Trophoblast cell (in vitro differentiated cells and primary cell): Measurements from ENCODE around the gene INPP5J.

ENCODE experiments used
- DNase-seq, 2 donors: peaks; one replicate each; pipeline ENCODE4 v3.0.0-alpha.2; 2016
- H2AFZ ChIP-seq: 2 replicates; pipeline ENCODE4 v1.6.1; 2013; ENCODE audit warnings: low read length, moderate library complexity, mild to moderate bottlenecking; ENCODE audit not compliant: insufficient read depth, poor library complexity
- H2AK5ac ChIP-seq: 2 replicates; pipeline ENCODE4 v1.6.1; 2013; ENCODE audit warnings: mild to moderate bottlenecking, low read length
- H2BK120ac ChIP-seq: 2 replicates; pipeline ENCODE4 v1.6.1; 2013; ENCODE audit warnings: low read length, mild to moderate bottlenecking, moderate library complexity; ENCODE audit not compliant: insufficient read depth, poor library complexity
- H2BK12ac ChIP-seq: 2 replicates; pipeline ENCODE4 v1.6.1; 2013; ENCODE audit warnings: mild to moderate bottlenecking, low read length, moderate library complexity
- H2BK5ac ChIP-seq: 2 replicates; pipeline ENCODE4 v1.6.1; 2013; ENCODE audit warnings: low read length, low read depth, moderate library complexity, mild to moderate bottlenecking; ENCODE audit not compliant: poor library complexity
- H3K14ac ChIP-seq: 2 replicates; pipeline ENCODE4 v1.6.1; 2013; ENCODE audit warnings: mild to moderate bottlenecking, low read length
- H3K18ac ChIP-seq: 2 replicates; pipeline ENCODE4 v1.6.1; 2013; ENCODE audit warnings: mild to moderate bottlenecking, low read length
- H3K23ac ChIP-seq: 2 replicates; pipeline ENCODE4 v1.6.1; 2013; ENCODE audit warnings: low read length
- H3K27ac ChIP-seq: 2 replicates; pipeline ENCODE4 v1.5.1; 2013; ENCODE audit warnings: low read depth, mild to moderate bottlenecking, inconsistent platforms, low read length, moderate library complexity
- H3K27me3 ChIP-seq: 2 replicates; pipeline ENCODE4 v1.6.1; 2013; ENCODE audit warnings: inconsistent platforms, mild to moderate bottlenecking, low read length, moderate library complexity; ENCODE audit not compliant: insufficient read depth
- H3K36me3 ChIP-seq, 2 experiments: 1 replicate in 1 of 2; 2 replicates in 1 of 2; pipeline ENCODE4 v1.6.1; 2013; ENCODE audit warnings: low read length in 2 of 2, mild to moderate bottlenecking in 2 of 2, moderate library complexity in 1 of 2; ENCODE audit not compliant: insufficient read depth in 2 of 2, control insufficient read depth in 1 of 2
- H3K4ac ChIP-seq: 2 replicates; pipeline ENCODE4 v1.6.1; 2013; ENCODE audit warnings: low read depth, mild to moderate bottlenecking, low read length, moderate library complexity
- H3K4me1 ChIP-seq, 2 experiments: 1 replicate in 1 of 2; 2 replicates in 1 of 2; pipeline ENCODE4 v1.6.1; 2013; ENCODE audit warnings: low read length in 2 of 2, mild to moderate bottlenecking in 2 of 2, moderate library complexity in 1 of 2; ENCODE audit not compliant: insufficient read depth in 2 of 2, control insufficient read depth in 1 of 2
- H3K4me2 ChIP-seq: 2 replicates; pipeline ENCODE4 v1.6.1; 2013; ENCODE audit warnings: inconsistent platforms, mild to moderate bottlenecking, low read length, moderate library complexity
- H3K4me3 ChIP-seq: 2 replicates; pipeline ENCODE4 v1.5.1; 2013; ENCODE audit warnings: mild to moderate bottlenecking, low read depth, low read length, inconsistent platforms
- H3K79me1 ChIP-seq: one replicate; pipeline ENCODE4 v1.6.1; 2013; ENCODE audit warnings: low read length
- H3K79me2 ChIP-seq: 2 replicates; pipeline ENCODE4 v1.6.1; 2013; ENCODE audit warnings: low read length, mild to moderate bottlenecking; ENCODE audit not compliant: control insufficient read depth, insufficient read depth, poor library complexity
- H3K9ac ChIP-seq: 2 replicates; pipeline ENCODE4 v1.6.1; 2013; ENCODE audit warnings: mild to moderate bottlenecking, low read length
- H3K9me3 ChIP-seq: 2 replicates; pipeline ENCODE4 v1.6.1; 2013; ENCODE audit warnings: low read depth, mild to moderate bottlenecking, control low read depth, inconsistent platforms, low read length; ENCODE audit not compliant: insufficient read depth
- H4K12ac ChIP-seq: 2 replicates; pipeline ENCODE4 v1.6.1; 2013; ENCODE audit warnings: low read depth, mild to moderate bottlenecking, low read length, moderate library complexity
- H4K8ac ChIP-seq: 2 replicates; pipeline ENCODE4 v1.6.1; 2013; ENCODE audit warnings: low read depth, mild to moderate bottlenecking, low read length, moderate library complexity
- H4K91ac ChIP-seq: one replicate; pipeline ENCODE4 v1.6.1; 2013; ENCODE audit warnings: low read depth, mild to moderate bottlenecking, low read length, moderate library complexity
- WGBS: extraction: QIAGEN DNeasy Blood & Tissue Kit; methylation state at CpG from one replicate; pipeline ENCODE4 v1.1.7; 2013; ENCODE audit warnings: missing lambda C conversion rate; ENCODE audit not compliant: insufficient read length, insufficient coverage; ENCODE audit errors: extremely low coverage; 5-methylcytosine and 5-hydroxymethylcytosine counted together

Gene INPP5J

GRCh38 chr22:31097941-31098631, 24.7 kb upstream of the INPP5J start:
- Histone ChIP-seq H4K12ac (no peak overlapping the region), H3K36me3 (peaks cover 77 to 89% of the 10 kb centered on the region in 2 experiments), H2BK12ac (no peak overlapping the region), H3K27ac (no peak overlapping the region), H4K8ac (no peak overlapping the region), H3K79me1 (no peaks in the 10 kb centered on the region), H2BK5ac (no peak overlapping the region), H3K14ac (no peak overlapping the region), H3K79me2 (no peaks in the 10 kb centered on the region), H3K18ac (no peak overlapping the region), H2BK120ac (no peak overlapping the region), H3K4ac (no peak overlapping the region), H2AFZ (no peak overlapping the region), H3K4me3 (no peak overlapping the region), H3K4me2 (no peak overlapping the region), H3K23ac (no peak overlapping the region), H3K27me3 (no peaks in the 10 kb centered on the region), H3K9ac (no peak overlapping the region), H4K91ac (no peak overlapping the region), H3K9me3 (peaks cover 2% of the 10 kb centered on the region), H2AK5ac (no peak overlapping the region), H3K4me1 (no peaks in the 10 kb centered on the region)
- DNase-seq = no peak
- no CpG with 5 or more reads among the region's 10 CpGs for WGBS

DNA sequence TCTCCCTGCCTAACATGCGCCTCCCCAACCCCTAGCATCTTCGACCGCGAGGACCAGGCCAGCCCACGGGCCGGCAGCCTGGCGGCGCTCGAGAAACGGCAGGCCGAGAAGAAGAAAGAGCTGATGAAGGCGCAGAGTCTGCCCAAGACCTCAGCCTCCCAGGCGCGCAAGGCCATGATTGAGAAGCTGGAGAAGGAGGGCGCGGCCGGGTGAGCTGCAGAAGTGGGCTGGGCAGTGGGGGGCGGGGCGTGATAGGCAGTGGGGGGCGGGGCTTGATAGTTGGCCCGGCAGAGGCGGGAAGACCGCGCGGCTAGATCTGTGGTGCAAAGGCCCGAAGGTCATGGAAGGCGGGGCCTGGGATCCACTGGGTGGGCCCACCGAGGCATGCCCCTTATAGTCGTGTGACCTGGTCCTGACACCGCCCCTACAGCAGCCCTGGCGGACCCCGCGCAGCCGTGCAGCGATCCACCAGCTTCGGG, 24.1 kb upstream of the INPP5J start:
- no CpG with 5 or more reads among the region's 36 CpGs for WGBS
- no peak overlapping the region for H3K4me2 ChIP-seq
- no peak overlapping the region for H4K8ac ChIP-seq

DNA sequence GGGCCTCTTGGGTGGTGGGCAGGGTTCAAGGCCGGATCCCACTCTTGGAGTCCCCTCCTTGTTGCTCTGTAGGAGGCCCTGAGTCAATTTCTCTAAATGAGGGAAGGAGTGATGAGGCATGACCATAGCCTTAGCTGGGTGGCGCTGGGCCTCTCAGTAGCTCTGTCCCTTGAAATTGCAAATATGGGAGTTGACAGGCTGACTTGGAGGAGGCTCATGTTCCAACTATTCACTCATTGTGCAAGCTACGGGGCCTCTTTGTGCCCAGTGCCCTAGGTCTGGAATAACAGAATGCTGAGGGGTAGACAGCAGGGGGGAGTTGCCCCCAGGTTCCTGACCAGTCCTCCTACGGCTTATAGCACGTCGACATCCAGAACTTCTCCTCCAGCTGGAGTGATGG, 23.4 kb upstream of the INPP5J start:
- Histone ChIP-seq H3K27ac (no peak overlapping the region), H2BK12ac (no peak overlapping the region), H3K36me3 (peaks cover 72 to 87% of the 10 kb centered on the region in 2 experiments), H3K4me2 (no peak overlapping the region), H4K8ac (no peak overlapping the region), H3K14ac (no peak overlapping the region), H3K4me3 (no peak overlapping the region), H2BK120ac (no peak overlapping the region), H2BK5ac (no peak overlapping the region), H3K4me1 (no peaks in the 10 kb centered on the region), H3K9ac (no peak overlapping the region), H4K91ac (no peak overlapping the region), H3K79me1 (no peaks in the 10 kb centered on the region), H3K23ac (no peak overlapping the region), H3K9me3 (peaks cover 2% of the 10 kb centered on the region), H2AK5ac (no peak overlapping the region), H3K79me2 (no peaks in the 10 kb centered on the region), H3K27me3 (no peaks in the 10 kb centered on the region), H3K4ac (no peak overlapping the region), H3K18ac (no peak overlapping the region), H2AFZ (no peak overlapping the region), H4K12ac (no peak overlapping the region)
- WGBS = no CpG with 5 or more reads among the region's 6 CpGs
- peak; percentile 32 to 42 for DNase-seq

More for the DNA sequence above, 24.1 kb upstream of the INPP5J start:
- Histone ChIP-seq H3K9me3 (peaks cover 2% of the 10 kb centered on the region), H2AFZ (no peak overlapping the region), H3K4me1 (no peaks in the 10 kb centered on the region), H3K79me2 (no peaks in the 10 kb centered on the region), H3K27ac (no peak overlapping the region), H3K14ac (no peak overlapping the region), H2AK5ac (no peak overlapping the region), H3K9ac (no peak overlapping the region), H2BK12ac (no peak overlapping the region), H3K36me3 (peaks cover 72 to 87% of the 10 kb centered on the region in 2 experiments), H4K91ac (no peak overlapping the region), H3K23ac (no peak overlapping the region), H3K4me3 (no peak overlapping the region), H3K4ac (no peak overlapping the region), H3K79me1 (no peaks in the 10 kb centered on the region), H4K12ac (no peak overlapping the region), H2BK120ac (no peak overlapping the region), H3K18ac (no peak overlapping the region), H3K27me3 (no peaks in the 10 kb centered on the region), H2BK5ac (no peak overlapping the region)
- DNase-seq = no peak

- H3K79me2 ChIP-seq = no peaks in the 10 kb centered on the region
- no peak overlapping the region for H3K14ac ChIP-seq
- H2AFZ ChIP-seq = no peak overlapping the region
- H3K4me2 ChIP-seq = no peak overlapping the region
- H2BK5ac ChIP-seq = no peak overlapping the region
- no peak overlapping the region for H4K8ac ChIP-seq
- WGBS = 90% methylated on average over 1 of the region's 34 CpGs
- H2BK12ac ChIP-seq = no peak overlapping the region
- no peak overlapping the region for H3K9ac ChIP-seq
- H3K23ac ChIP-seq = no peak overlapping the region
- no peaks in the 10 kb centered on the region for H3K27me3 ChIP-seq
- no peak overlapping the region for H4K12ac ChIP-seq
- H3K9me3 ChIP-seq = peaks cover 2% of the 10 kb centered on the region
- H3K36me3 ChIP-seq = peaks cover 71 to 81% of the 10 kb centered on the region in 2 experiments
- H2BK120ac ChIP-seq = no peak overlapping the region
- H4K91ac ChIP-seq = no peak overlapping the region
- peaks cover 0 to 4% of the 10 kb centered on the region in 2 experiments for H3K4me1 ChIP-seq
- H2AK5ac ChIP-seq = no peak overlapping the region
- no peak overlapping the region for H3K27ac ChIP-seq
- H3K79me1 ChIP-seq = no peaks in the 10 kb centered on the region
- DNase-seq = no peak
- H3K4me3 ChIP-seq = peak overlapping the region; percentile 53
- no peak overlapping the region for H3K18ac ChIP-seq
- H3K4ac ChIP-seq = no peak overlapping the region
These were observed 22.7 kb upstream of the INPP5J start for GRCh38 chr22:31099841-31100761.
